Rectal smooth muscle tissue (tissue), 1 donor: ENCODE results near the gene ATP2B3.

Experiments
- H3K27ac ChIP-seq: one replicate; pipeline ENCODE4 v1.7.0; 2013; ENCODE audit warnings: low read depth, low read length, inconsistent platforms
- H3K27me3 ChIP-seq: one replicate; pipeline ENCODE4 v1.7.0; 2013; ENCODE audit warnings: low read length; ENCODE audit not compliant: control insufficient read depth, insufficient read depth
- H3K36me3 ChIP-seq: one replicate; pipeline ENCODE4 v1.7.0; 2013; ENCODE audit warnings: low read length; ENCODE audit not compliant: control insufficient read depth, insufficient read depth
- H3K4me1 ChIP-seq: one replicate; pipeline ENCODE4 v1.7.0; 2013; ENCODE audit warnings: low read length; ENCODE audit not compliant: control insufficient read depth, insufficient read depth
- H3K4me3 ChIP-seq: one replicate; pipeline ENCODE4 v1.7.0; 2013; ENCODE audit warnings: low read length
- H3K9ac ChIP-seq: one replicate; pipeline ENCODE4 v1.7.0; 2013; ENCODE audit warnings: low read length

Gene ATP2B3

GRCh38 chrX:153502131-153502530, 15.3 kb upstream of the ATP2B3 start:
- no peak overlapping the region for H3K9ac ChIP-seq
- H3K4me3 ChIP-seq, result no peak overlapping the region
- H3K36me3 ChIP-seq, result no peaks in the 10 kb centered on the region
- no peaks in the 10 kb centered on the region for H3K4me1 ChIP-seq
- H3K27ac ChIP-seq, result no peak overlapping the region
- H3K27me3 ChIP-seq, result no peaks in the 10 kb centered on the region

DNA sequence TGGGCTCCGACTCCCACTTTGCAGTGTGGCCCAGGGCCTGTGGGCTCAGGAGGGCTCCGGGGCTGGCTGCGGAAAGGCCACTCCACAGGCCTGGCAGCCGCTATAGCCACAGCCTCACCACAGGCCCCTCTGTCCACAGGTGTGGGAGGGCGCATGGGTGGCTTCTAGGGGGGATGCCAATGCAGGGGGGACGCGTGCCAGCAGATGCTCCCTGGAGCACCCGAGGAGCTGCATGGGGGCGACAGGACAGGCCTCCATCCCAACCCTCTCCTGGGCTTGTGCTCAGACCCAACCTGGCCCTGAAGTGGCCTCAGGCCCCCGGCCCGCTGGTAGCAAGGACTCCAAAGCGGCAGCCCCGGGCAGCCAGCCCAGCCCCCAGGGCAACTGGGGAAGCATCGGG, 14.6 kb upstream of the ATP2B3 start:
- no peak overlapping the region for H3K27ac ChIP-seq
- no peaks in the 10 kb centered on the region for H3K27me3 ChIP-seq
- no peak overlapping the region for H3K9ac ChIP-seq
- H3K4me3 ChIP-seq, result no peak overlapping the region
- no peaks in the 10 kb centered on the region for H3K36me3 ChIP-seq
- H3K4me1 ChIP-seq, result no peaks in the 10 kb centered on the region

- Histone ChIP-seq H3K4me3 (no peak overlapping the region), H3K36me3 (no peaks in the 10 kb centered on the region), H3K27ac (no peak overlapping the region), H3K27me3 (no peaks in the 10 kb centered on the region), H3K9ac (no peak overlapping the region), H3K4me1 (no peaks in the 10 kb centered on the region)
Observed at GRCh38 chrX:153504445-153505016, 12.9 kb upstream of the ATP2B3 start.

GRCh38 chrX:153505361-153505760, 12.1 kb upstream of the ATP2B3 start:
- Histone ChIP-seq H3K4me3 (no peak overlapping the region), H3K36me3 (no peaks in the 10 kb centered on the region), H3K4me1 (no peaks in the 10 kb centered on the region), H3K27me3 (peaks cover 2% of the 10 kb centered on the region), H3K27ac (no peak overlapping the region), H3K9ac (no peak overlapping the region)

GRCh38 chrX:153507484-153508178, 9.8 kb upstream of the ATP2B3 start:
- Histone ChIP-seq H3K27me3 (peaks cover 5% of the 10 kb centered on the region), H3K36me3 (no peaks in the 10 kb centered on the region), H3K27ac (no peak overlapping the region), H3K4me1 (no peaks in the 10 kb centered on the region), H3K4me3 (no peak overlapping the region), H3K9ac (no peak overlapping the region)

DNA sequence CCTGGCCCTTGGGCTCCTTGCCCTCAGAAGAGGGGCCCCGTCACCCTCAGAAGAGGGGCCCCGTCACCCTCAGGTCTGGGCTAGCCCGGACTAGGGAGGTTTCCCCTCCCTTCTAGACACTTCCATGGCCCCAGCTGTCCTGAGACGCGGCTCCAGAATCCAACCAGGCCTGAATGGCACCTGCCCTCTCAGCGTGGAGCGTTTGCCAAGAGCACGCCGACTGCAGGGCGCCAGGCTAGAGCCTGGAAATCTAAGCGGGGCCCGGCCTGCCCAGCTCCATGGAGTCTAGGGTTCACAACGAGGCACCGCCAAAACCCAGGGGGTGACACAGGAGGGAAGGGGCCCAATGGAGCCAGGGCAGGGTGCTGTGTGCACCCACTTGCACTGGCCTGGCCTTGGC, 7.8 kb upstream of the ATP2B3 start:
- Histone ChIP-seq H3K9ac (no peak overlapping the region), H3K27ac (no peak overlapping the region), H3K4me3 (no peak overlapping the region), H3K4me1 (no peaks in the 10 kb centered on the region), H3K36me3 (no peaks in the 10 kb centered on the region), H3K27me3 (peaks cover 5% of the 10 kb centered on the region)

DNA sequence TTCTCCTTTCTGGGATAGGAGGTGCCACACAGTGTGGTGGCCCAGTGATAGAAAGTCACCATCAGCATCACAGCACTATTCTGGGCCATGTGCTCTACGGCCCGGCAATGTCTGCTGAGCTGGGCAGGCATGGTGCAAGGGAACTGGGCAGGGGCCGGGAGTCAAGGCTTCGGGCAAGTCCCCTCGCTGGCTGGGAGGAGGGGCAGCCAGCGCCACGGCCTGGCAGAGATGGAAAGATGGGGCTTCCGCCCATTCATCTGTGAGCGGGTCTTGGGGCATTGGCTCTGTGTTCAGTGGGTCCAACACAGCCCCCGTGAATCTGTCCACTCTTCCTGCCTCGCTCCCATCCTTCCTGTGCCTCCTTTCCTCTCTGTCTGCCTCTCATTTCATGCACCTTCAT, 7.1 kb upstream of the ATP2B3 start:
- Histone ChIP-seq H3K9ac (no peak overlapping the region), H3K36me3 (no peaks in the 10 kb centered on the region), H3K4me3 (no peak overlapping the region), H3K4me1 (no peaks in the 10 kb centered on the region), H3K27ac (no peak overlapping the region), H3K27me3 (peaks cover 5% of the 10 kb centered on the region)

DNA sequence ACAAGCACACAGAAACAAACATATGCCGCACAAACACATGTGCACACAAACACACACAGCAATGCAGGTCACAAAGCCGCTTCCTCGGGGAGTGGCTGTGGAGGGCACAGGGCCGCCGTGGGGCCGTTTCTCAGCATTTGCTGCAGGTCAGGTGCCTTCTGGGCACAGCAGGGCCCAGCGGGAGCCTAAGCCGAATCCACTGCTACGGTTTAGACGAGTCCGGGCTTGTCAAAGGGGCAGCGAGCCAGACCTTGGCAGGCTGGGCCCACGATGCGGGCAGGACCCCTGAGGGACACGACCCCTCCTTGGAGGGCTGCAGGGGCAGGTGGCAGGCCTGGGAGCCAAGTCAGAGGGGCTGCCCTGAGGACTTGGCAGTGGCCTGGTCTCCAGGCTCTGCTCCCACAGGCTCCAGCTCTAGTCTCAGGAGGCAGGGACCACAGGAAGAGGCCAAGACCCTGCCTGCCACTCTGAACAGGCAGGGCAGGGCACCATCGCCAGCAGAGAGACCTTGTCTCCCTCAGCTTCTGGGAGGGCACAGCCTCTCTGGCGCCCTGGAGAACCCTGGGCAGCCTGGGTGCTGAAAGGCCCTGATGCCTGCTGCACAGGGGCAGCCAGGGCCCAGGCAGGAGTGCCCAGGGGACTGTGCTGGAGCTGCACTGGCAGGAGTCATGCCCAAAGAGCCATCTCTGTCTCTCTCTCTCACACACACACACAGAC, 5.5 kb upstream of the ATP2B3 start:
- Histone ChIP-seq H3K27me3 (peaks cover 13% of the 10 kb centered on the region), H3K4me3 (no peak overlapping the region), H3K9ac (no peak overlapping the region), H3K4me1 (no peaks in the 10 kb centered on the region), H3K36me3 (no peaks in the 10 kb centered on the region), H3K27ac (no peak overlapping the region)

GRCh38 chrX:153512501-153512893, 4.9 kb upstream of the ATP2B3 start:
- Histone ChIP-seq H3K4me1 (no peaks in the 10 kb centered on the region), H3K36me3 (no peaks in the 10 kb centered on the region), H3K9ac (no peak overlapping the region), H3K27me3 (peaks cover 13% of the 10 kb centered on the region), H3K4me3 (no peak overlapping the region), H3K27ac (no peak overlapping the region)

DNA sequence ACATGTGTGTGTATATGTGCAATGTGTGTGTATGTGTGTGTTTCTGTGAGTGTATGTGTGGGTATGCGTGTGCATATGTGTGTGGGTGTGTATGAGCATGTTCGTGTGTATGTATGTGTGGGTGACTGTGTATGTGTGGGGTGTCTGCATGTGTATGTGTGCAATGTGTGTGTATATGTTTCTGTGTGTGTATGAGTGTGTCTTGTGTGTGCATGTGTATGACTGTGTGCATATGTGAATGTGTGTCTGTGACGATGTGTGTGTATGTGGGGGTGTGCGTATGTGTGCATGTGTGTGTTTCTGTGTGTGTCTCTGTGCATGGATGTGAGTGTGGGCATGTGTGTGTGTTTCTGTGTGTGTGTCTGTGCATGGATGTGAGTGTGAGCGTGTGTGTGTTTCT, 4.2 kb upstream of the ATP2B3 start:
- Histone ChIP-seq H3K27ac (no peak overlapping the region), H3K4me1 (no peaks in the 10 kb centered on the region), H3K27me3 (peaks cover 13% of the 10 kb centered on the region), H3K4me3 (no peak overlapping the region), H3K36me3 (no peaks in the 10 kb centered on the region), H3K9ac (no peak overlapping the region)

GRCh38 chrX:153514259-153514658, 3.2 kb upstream of the ATP2B3 start:
- peaks cover 19% of the 10 kb centered on the region for H3K27me3 ChIP-seq
- H3K36me3 ChIP-seq, result no peaks in the 10 kb centered on the region
- no peak overlapping the region for H3K9ac ChIP-seq
- H3K4me3 ChIP-seq, result no peak overlapping the region
- H3K4me1 ChIP-seq, result no peaks in the 10 kb centered on the region
- no peak overlapping the region for H3K27ac ChIP-seq

DNA sequence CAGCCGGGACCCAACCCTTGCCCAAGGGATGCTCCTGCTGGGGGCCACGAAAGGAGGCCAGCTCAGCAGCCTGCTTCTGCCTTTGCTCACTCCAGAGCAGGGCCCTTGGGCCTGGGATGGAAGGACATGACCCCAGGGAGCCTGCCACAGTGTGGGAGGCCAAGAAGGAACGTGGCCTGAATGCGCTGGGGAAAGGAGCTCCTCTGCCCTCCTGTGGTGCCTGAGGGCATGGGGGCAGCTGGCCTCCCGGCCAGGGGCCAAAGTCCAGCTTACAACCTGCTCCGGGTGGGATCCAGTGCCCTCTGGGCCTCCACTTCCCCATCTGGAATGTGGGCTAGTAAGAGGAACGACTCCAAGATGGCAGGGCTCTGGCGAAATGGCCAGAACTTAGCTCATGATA, 2.0 kb upstream of the ATP2B3 start:
- no peak overlapping the region for H3K4me3 ChIP-seq
- H3K9ac ChIP-seq, result no peak overlapping the region
- H3K27me3 ChIP-seq, result peaks cover 19% of the 10 kb centered on the region
- H3K27ac ChIP-seq, result no peak overlapping the region
- no peaks in the 10 kb centered on the region for H3K36me3 ChIP-seq
- H3K4me1 ChIP-seq, result no peaks in the 10 kb centered on the region

DNA sequence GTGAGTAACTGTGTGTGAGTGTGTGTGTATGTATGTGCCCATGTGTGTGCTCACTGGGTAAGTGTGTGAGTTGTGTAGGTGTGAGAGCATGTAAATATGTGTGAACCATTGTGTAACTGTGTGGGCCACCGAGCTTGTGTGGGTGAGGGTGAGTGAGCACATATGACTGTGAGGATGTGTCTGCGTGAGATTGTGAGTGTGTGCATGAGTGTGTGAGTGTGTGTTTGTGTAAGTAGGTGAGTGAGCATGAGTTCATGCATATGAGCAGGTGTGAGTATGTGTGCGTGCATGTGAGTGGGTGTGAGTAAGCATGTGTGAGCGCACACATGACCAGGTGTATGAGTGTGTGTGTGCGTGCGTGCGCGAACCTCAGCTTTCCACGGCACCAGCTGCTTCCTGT, 1.4 kb upstream of the ATP2B3 start:
- Histone ChIP-seq H3K27me3 (peaks cover 21% of the 10 kb centered on the region), H3K36me3 (no peaks in the 10 kb centered on the region), H3K27ac (no peak overlapping the region), H3K9ac (no peak overlapping the region), H3K4me3 (no peak overlapping the region), H3K4me1 (no peaks in the 10 kb centered on the region)
